ENCODE measurements around the gene PAFAH1B2.

DNA sequence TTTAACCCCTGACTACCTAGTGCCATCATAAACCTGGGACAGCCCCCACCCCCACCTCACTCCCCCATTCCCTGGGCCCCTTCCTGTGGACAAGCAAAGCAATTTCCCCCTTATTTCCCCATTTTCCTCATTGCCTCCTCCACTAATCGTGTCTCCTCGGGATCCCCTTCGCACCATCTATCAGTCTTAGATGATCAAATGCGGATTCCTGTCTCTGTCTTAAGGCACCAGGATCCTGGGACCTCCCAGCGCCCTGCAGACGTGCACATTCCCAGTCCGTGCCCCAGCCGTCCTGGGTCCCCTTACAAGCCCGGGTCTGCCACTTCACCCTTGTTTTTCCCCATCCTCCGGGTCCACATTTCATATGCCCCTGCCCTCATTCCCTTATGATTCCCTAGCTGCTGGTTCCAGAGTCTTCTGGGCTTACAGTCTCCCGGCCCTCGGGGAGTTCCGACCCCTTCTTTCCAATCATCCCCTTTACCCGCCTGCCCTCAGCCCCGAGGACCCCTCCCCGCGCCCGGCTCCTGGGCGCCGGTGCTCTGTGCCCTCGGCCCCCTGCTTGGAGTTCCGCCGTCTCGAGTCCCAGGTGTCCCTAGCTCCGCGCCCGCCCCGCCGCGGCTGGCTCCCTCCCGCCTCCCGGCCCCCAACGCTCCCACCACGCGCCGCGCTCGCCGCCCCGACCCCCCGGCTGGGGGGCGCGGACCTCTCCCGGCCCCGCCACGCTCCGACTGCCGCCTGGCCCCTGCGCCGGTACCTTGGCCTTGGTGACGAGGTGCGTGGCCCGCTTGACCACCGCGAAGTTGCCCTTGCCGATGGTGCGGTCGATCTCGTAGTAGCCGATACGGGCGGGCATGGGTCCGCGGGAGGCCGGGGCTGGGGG, 46.5 kb upstream of the PAFAH1B2 start:
- no peak for TF ChIP-seq POLR2A (IDR thresholded peaks at IDR 0.05; ENCODE audit: low read depth, low read length)
- TF ChIP-seq TAF1 (IDR thresholded peaks at IDR 0.05; ENCODE audit: borderline replicate concordance, low read depth, low read length), result no peak

Measured in GM12892 (cell line).